A673 (cell line): Measurements from ENCODE around the gene RBM19. TPM values are rescaled to one million over a fixed set of nuclear protein-coding genes. Genes with fewer than 3 reads are reported as not detected.

Experiments
- BruUV-seq: library from RNA; stranded (reverse); fragments of 400-500 nt; replicated peaks from 2 replicates; lab custom pipeline; 2021; lab: Mats Ljungman, UMichigan
- CTCF ChIA-PET: fragments of 300-600 bp; sonication (Branson Sonifier 250); formaldehyde crosslinking; loops from one replicate; lab custom pipeline; 2022; ENCODE audit warnings: antibody characterized with exemption; lab: Charles Lee
- POLR2A ChIA-PET: fragments of 300-600 bp; sonication (Branson Sonifier 250); formaldehyde crosslinking; loops from one replicate; lab custom pipeline; 2022; ENCODE audit warnings: antibody characterized with exemption; ENCODE audit not compliant: low non-redundant PET; lab: Charles Lee
- DNase-seq: peaks from one replicate; pipeline ENCODE4 v3.0.0-alpha.2; 2015; ENCODE audit warnings: low spot score
- H3K27ac ChIP-seq: fragments of 200-600 bp; sonication (generic); 2 replicates; pipeline ENCODE4 v1.5.1; 2016; ENCODE audit warnings: mixed run types, low read depth, mild to moderate bottlenecking, mixed read lengths, antibody characterized with exemption, low read length; ENCODE audit not compliant: poor library complexity, severe bottlenecking
- H3K27me3 ChIP-seq: fragments of 200-600 bp; sonication (generic); replicated peaks from 2 replicates; pipeline ENCODE4 v1.6.1; 2017; ENCODE audit warnings: mixed run types, low read depth, mild to moderate bottlenecking, mixed read lengths, antibody characterized with exemption, low read length; ENCODE audit not compliant: insufficient read depth, poor library complexity
- H3K36me3 ChIP-seq: fragments of 200-600 bp; sonication (generic); 2 replicates; pipeline ENCODE4 v1.6.1; 2016; ENCODE audit warnings: mixed run types, mild to moderate bottlenecking, mixed read lengths, antibody characterized with exemption, low read length; ENCODE audit not compliant: insufficient read depth, poor library complexity, severe bottlenecking
- H3K4me1 ChIP-seq: fragments of 200-600 bp; sonication (generic); 2 replicates; pipeline ENCODE4 v1.6.1; 2017; ENCODE audit warnings: mixed run types, mild to moderate bottlenecking, mixed read lengths, antibody characterized with exemption, low read length; ENCODE audit not compliant: insufficient read depth, poor library complexity, severe bottlenecking
- H3K4me3 ChIP-seq: fragments of 200-600 bp; sonication (generic); 2 replicates; pipeline ENCODE4 v1.5.1; 2016; ENCODE audit warnings: low read depth, mixed run types, mild to moderate bottlenecking, mixed read lengths, low read length; ENCODE audit not compliant: poor library complexity, severe bottlenecking
- H3K9me3 ChIP-seq: fragments of 200-600 bp; sonication (generic); 2 replicates; pipeline ENCODE4 v1.6.1; 2016; ENCODE audit warnings: mixed run types, low read depth, mild to moderate bottlenecking, mixed read lengths, antibody characterized with exemption, low read length; ENCODE audit not compliant: poor library complexity, severe bottlenecking
- EZH2 ChIP-seq: fragments of 200-600 bp; sonication (generic); IDR thresholded peaks from 2 replicates; pipeline ENCODE4 v1.6.1; 2017; ENCODE audit warnings: borderline replicate concordance, low read depth, mild to moderate bottlenecking, mixed read lengths, antibody characterized with exemption, low read length; ENCODE audit not compliant: poor library complexity, severe bottlenecking
- intact Hi-C: fragments of 100-400 bp; cut with micrococcal nuclease; formaldehyde crosslinking; loops from one replicate; pipeline ENCODE4 v1.10.0; 2022; ENCODE audit not compliant: unreplicated experiment
- total RNA-seq: library from RNA; stranded (reverse); gene quantifications from 2 replicates; pipeline ENCODE4 v1.2.3, GENCODE V29; 2021
- TF ChIP-seq, protein P1 (sequence below): fragments of 300-800, 200-600 bp; sonication (generic); conservative IDR thresholded peaks from 2 replicates; pipeline ENCODE4 v1.5.1; 2017; ENCODE audit warnings: low read depth, mild to moderate bottlenecking, antibody characterized with exemption, low read length, moderate library complexity, mixed read lengths

The RBM19 gene
- total RNA-seq, 1 experiment from 2014 or later = 47.1 TPM

GRCh38 chr12:113899561-113900471 lies 66.3 kb downstream of the RBM19 start:
- intact Hi-C loops = no loop called here
- BruUV-seq = no TSS peak
- ChIA-PET POLR2A (no interaction called here), CTCF (no interaction called here)
- no peak for DNase-seq
- no peak for TF ChIP-seq EZH2
- TF ChIP-seq, protein P1, sequence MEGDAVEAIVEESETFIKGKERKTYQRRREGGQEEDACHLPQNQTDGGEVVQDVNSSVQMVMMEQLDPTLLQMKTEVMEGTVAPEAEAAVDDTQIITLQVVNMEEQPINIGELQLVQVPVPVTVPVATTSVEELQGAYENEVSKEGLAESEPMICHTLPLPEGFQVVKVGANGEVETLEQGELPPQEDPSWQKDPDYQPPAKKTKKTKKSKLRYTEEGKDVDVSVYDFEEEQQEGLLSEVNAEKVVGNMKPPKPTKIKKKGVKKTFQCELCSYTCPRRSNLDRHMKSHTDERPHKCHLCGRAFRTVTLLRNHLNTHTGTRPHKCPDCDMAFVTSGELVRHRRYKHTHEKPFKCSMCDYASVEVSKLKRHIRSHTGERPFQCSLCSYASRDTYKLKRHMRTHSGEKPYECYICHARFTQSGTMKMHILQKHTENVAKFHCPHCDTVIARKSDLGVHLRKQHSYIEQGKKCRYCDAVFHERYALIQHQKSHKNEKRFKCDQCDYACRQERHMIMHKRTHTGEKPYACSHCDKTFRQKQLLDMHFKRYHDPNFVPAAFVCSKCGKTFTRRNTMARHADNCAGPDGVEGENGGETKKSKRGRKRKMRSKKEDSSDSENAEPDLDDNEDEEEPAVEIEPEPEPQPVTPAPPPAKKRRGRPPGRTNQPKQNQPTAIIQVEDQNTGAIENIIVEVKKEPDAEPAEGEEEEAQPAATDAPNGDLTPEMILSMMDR = no peak
- no peaks in the 10 kb centered on the region for H3K4me1 ChIP-seq
- H3K36me3 ChIP-seq = no peaks in the 10 kb centered on the region
- H3K27me3 ChIP-seq = no peaks in the 10 kb centered on the region
- H3K4me3 ChIP-seq = no peak overlapping the region
- H3K9me3 ChIP-seq = no peaks in the 10 kb centered on the region
- H3K27ac ChIP-seq = no peak overlapping the region

DNA sequence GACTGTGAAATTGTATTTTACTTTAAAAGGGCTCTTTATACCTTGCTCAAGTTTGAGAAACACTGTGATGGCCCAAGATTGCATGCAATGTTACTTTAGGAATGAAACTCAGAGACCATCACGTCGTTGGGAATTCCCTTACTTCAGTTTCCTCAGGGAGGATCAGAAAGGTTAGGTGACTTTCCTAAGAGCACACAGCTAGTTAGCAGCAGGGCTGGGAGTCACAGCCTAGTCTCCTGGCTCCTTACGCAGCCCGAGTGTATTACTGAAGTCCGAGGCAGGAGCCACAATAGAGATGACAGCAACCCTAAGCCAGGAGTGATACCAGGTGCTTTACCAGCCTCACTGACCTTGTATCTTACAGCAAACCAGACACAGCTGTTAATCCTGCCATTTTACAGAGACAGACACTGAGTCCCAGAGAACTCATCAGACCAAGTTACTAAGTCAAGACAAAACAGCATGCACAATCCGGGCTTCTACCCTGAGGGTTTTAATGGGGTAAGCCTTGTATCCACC lies 67.0 kb downstream of the RBM19 start:
- Histone ChIP-seq H3K36me3 (no peaks in the 10 kb centered on the region), H3K4me3 (no peak overlapping the region), H3K9me3 (no peaks in the 10 kb centered on the region), H3K27ac (no peak overlapping the region), H3K27me3 (no peaks in the 10 kb centered on the region), H3K4me1 (no peaks in the 10 kb centered on the region)
- CTCF ChIA-PET = no interaction called here
- intact Hi-C loops = no loop called here
- POLR2A ChIA-PET = no interaction called here
- DNase-seq = no peak
- BruUV-seq = no TSS peak
- no peak for TF ChIP-seq EZH2
- TF ChIP-seq, protein P1 = no peak

DNA sequence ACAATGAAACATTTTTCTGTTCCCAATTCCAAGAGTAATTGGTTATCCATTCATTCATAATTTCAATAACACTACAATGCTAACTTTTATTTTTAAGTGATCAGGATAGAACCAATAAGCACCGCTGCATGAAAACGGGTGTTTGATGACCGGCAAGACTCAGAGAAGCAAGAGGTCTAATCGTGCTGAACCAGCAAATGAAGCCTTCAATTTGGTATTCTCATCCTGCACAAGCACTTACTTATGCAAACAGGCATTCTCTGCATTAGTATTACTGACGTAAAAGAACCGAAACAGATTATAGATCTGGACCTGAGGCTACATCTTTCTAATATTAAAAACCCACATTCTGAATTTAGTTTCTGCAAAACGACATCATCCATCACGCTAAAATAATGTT lies 67.7 kb downstream of the RBM19 start:
- no peaks in the 10 kb centered on the region for H3K4me1 ChIP-seq
- H3K4me3 ChIP-seq = no peak overlapping the region
- H3K9me3 ChIP-seq = no peaks in the 10 kb centered on the region
- H3K27ac ChIP-seq = no peak overlapping the region
- ChIA-PET CTCF (no interaction called here), POLR2A (no interaction called here)
- TF ChIP-seq EZH2 = no peak
- TF ChIP-seq, protein P1 = no peak
- BruUV-seq = no TSS peak
- intact Hi-C loops = no loop called here
- no peak for DNase-seq
- no peaks in the 10 kb centered on the region for H3K36me3 ChIP-seq
- H3K27me3 ChIP-seq = no peaks in the 10 kb centered on the region
